Measurements from ENCODE around the gene UBA7. TPM values are rescaled to one million over a fixed set of nuclear protein-coding genes. Genes with fewer than 3 reads are reported as not detected.

UBA7 gene
- total RNA-seq, 1 experiment from 2014 or later: 12.5 TPM

GRCh38 chr3:49772703-49773102 is 41.0 kb downstream of the UBA7 start:
- H3K36me3 ChIP-seq (ENCODE audit: control insufficient read depth, insufficient read depth, low read length): no peaks in the 10 kb centered on the region
- no TSS peak for BruUV-seq (replicated peaks)
- no peak for DNase-seq (ENCODE audit: low read depth, low spot score)
- no peak for ATAC-seq
- CTCF ChIA-PET: interaction anchor here (0.6 kb wide), 1 partner anchor 133 kb away, joined by 3 read pairs; no protein-coding TSS in a partner anchor
- TF ChIP-seq POLR2AphosphoS5 (IDR thresholded peaks at IDR 0.05; ENCODE audit: low read depth, low read length) (no peak), SIN3A (IDR thresholded peaks at IDR 0.05; ENCODE audit: borderline replicate concordance, insufficient read depth, low read depth, low read length) (no peak), CTCF (IDR thresholded peaks at IDR 0.05) (no peak), REST (IDR thresholded peaks at IDR 0.05; ENCODE audit: insufficient read depth in 1 of 2, low read depth in 2 of 2, low read length in 1 of 2) (no peak), TCF7L2 (IDR thresholded peaks at IDR 0.05; ENCODE audit: low read depth, low read length) (no peak)
- H3K4me1 ChIP-seq (ENCODE audit: control insufficient read depth, insufficient read depth, low read length): no peaks in the 10 kb centered on the region; the same call in 1 of the 2 replicates
- in situ Hi-C loops (cut with HindIII; ENCODE audit: low pct_unique_long_range_greater_than_20kb, low sequenced_read_pairs): no loop called here
- POLR2A ChIA-PET: no interaction called here
- no peak overlapping the region for H3K27ac ChIP-seq (ENCODE audit: low read length)
- intact Hi-C loops (cut with micrococcal nuclease; ENCODE audit: unreplicated experiment): no loop called here
- no peaks in the 10 kb centered on the region for H3K27me3 ChIP-seq (ENCODE audit: control insufficient read depth, insufficient read depth, low read length)
- no peaks in the 10 kb centered on the region for H3K9me3 ChIP-seq (ENCODE audit: control insufficient read depth, insufficient read depth, low read depth, low read length)
- H3K4me3 ChIP-seq (ENCODE audit: low read depth in 2 of 2, low read length in 2 of 2): no peak overlapping the region

DNA sequence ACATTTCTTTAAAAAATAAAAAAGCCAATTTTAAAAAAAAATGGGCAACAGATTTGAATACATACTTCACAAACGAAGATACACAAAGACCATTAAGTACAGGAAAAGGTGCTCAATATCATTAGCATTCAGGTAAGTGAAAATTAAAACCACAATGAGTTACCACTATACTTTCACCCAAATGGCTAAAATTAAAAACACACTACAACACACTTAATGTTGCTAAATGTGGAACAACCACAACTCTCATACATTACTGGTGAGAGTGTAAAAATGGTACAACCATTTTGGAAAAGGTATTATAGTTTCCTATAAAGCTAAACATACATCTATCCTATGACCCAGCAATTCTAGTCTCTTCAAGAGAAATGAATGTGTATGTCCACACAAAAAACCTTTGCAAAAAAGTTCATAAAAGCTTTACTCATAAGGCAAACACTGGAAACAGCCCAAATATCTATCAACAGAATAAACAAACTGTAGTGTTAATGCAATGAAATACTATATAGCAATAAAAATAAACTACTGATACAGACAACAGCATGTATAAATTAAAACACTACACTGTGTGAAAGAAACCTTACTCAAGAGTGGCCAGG is 42.3 kb downstream of the UBA7 start:
- TF ChIP-seq CTCF (IDR thresholded peaks at IDR 0.05): no peak
- TF ChIP-seq TCF7L2 (IDR thresholded peaks at IDR 0.05; ENCODE audit: low read depth, low read length): no peak
- no peak for TF ChIP-seq POLR2AphosphoS5 (IDR thresholded peaks at IDR 0.05; ENCODE audit: low read depth, low read length)
- TF ChIP-seq REST (IDR thresholded peaks at IDR 0.05; ENCODE audit: insufficient read depth in 1 of 2, low read depth in 2 of 2, low read length in 1 of 2): no peak
- no peak for TF ChIP-seq SIN3A (IDR thresholded peaks at IDR 0.05; ENCODE audit: borderline replicate concordance, insufficient read depth, low read depth, low read length)
- Histone ChIP-seq H3K36me3 (ENCODE audit: control insufficient read depth, insufficient read depth, low read length) (no peaks in the 10 kb centered on the region), H3K4me3 (ENCODE audit: low read depth in 2 of 2, low read length in 2 of 2) (no peak overlapping the region), H3K27ac (ENCODE audit: low read length) (no peak overlapping the region), H3K4me1 (ENCODE audit: control insufficient read depth, insufficient read depth, low read length) (no peaks in the 10 kb centered on the region; the same call in 1 of the 2 replicates), H3K9me3 (ENCODE audit: control insufficient read depth, insufficient read depth, low read depth, low read length) (no peaks in the 10 kb centered on the region), H3K27me3 (ENCODE audit: control insufficient read depth, insufficient read depth, low read length) (no peaks in the 10 kb centered on the region)
- no TSS peak for BruUV-seq (replicated peaks)
- ChIA-PET CTCF (interaction anchor here (0.7 kb wide), 1 partner anchor 134 kb away, joined by 4 read pairs; no protein-coding TSS in a partner anchor), POLR2A (interaction anchor here (0.6 kb wide), 1 partner anchor 79 kb away, joined by 12 read pairs; no protein-coding TSS in a partner anchor)
- DNase-seq (ENCODE audit: low read depth, low spot score) (no peak), ATAC-seq (no peak)
- intact Hi-C loops (cut with micrococcal nuclease; ENCODE audit: unreplicated experiment): no loop called here
- in situ Hi-C loops (cut with HindIII; ENCODE audit: low pct_unique_long_range_greater_than_20kb, low sequenced_read_pairs): no loop called here

Data from Panc1 (cell line).